Measurements from ENCODE around the gene PASK. TPM values are rescaled to one million over a fixed set of nuclear protein-coding genes. Genes with fewer than 3 reads are reported as not detected.

The PASK gene
- total RNA-seq, 1 experiment from 2014 or later = 51.6 TPM

GRCh38 chr2:241195506-241196130 is 46.3 kb upstream of the PASK start:
- no peak overlapping the region for H3K27ac ChIP-seq (ENCODE audit: low read length)
- no peaks in the 10 kb centered on the region for H3K9me3 ChIP-seq (ENCODE audit: control insufficient read depth, insufficient read depth, low read depth, low read length)
- no peak overlapping the region for H3K4me3 ChIP-seq (ENCODE audit: low read depth in 2 of 2, low read length in 2 of 2)
- TF ChIP-seq REST (IDR thresholded peaks at IDR 0.05; ENCODE audit: insufficient read depth in 1 of 2, low read depth in 2 of 2, low read length in 1 of 2) (no peak), POLR2AphosphoS5 (IDR thresholded peaks at IDR 0.05; ENCODE audit: low read depth, low read length) (no peak), SIN3A (IDR thresholded peaks at IDR 0.05; ENCODE audit: borderline replicate concordance, insufficient read depth, low read depth, low read length) (no peak), CTCF (IDR thresholded peaks at IDR 0.05) (no peak), TCF7L2 (IDR thresholded peaks at IDR 0.05; ENCODE audit: low read depth, low read length) (no peak)
- H3K36me3 ChIP-seq (ENCODE audit: control insufficient read depth, insufficient read depth, low read length) = no peaks in the 10 kb centered on the region
- intact Hi-C loops (cut with micrococcal nuclease; ENCODE audit: unreplicated experiment) = no loop called here
- DNase-seq (ENCODE audit: low read depth, low spot score) (no peak), ATAC-seq (no peak)
- no peaks in the 10 kb centered on the region for H3K4me1 ChIP-seq (ENCODE audit: control insufficient read depth, insufficient read depth, low read length)
- no peaks in the 10 kb centered on the region for H3K27me3 ChIP-seq (ENCODE audit: control insufficient read depth, insufficient read depth, low read length)
- in situ Hi-C loops (cut with HindIII; ENCODE audit: low pct_unique_long_range_greater_than_20kb, low sequenced_read_pairs) = no loop called here
- ChIA-PET POLR2A (no interaction called here), CTCF (no interaction called here)
- BruUV-seq (replicated peaks) = no TSS peak

- Histone ChIP-seq H3K36me3 (ENCODE audit: control insufficient read depth, insufficient read depth, low read length) (no peaks in the 10 kb centered on the region), H3K4me1 (ENCODE audit: control insufficient read depth, insufficient read depth, low read length) (no peaks in the 10 kb centered on the region), H3K27ac (ENCODE audit: low read length) (no peak overlapping the region), H3K9me3 (ENCODE audit: control insufficient read depth, insufficient read depth, low read depth, low read length) (no peaks in the 10 kb centered on the region), H3K27me3 (ENCODE audit: control insufficient read depth, insufficient read depth, low read length) (no peaks in the 10 kb centered on the region), H3K4me3 (ENCODE audit: low read depth in 2 of 2, low read length in 2 of 2) (no peak overlapping the region)
- CTCF ChIA-PET = no interaction called here
- in situ Hi-C loops (cut with HindIII; ENCODE audit: low pct_unique_long_range_greater_than_20kb, low sequenced_read_pairs) = no loop called here
- no peak for TF ChIP-seq SIN3A (IDR thresholded peaks at IDR 0.05; ENCODE audit: borderline replicate concordance, insufficient read depth, low read depth, low read length)
- no peak for TF ChIP-seq POLR2AphosphoS5 (IDR thresholded peaks at IDR 0.05; ENCODE audit: low read depth, low read length)
- POLR2A ChIA-PET = no interaction called here
- BruUV-seq (replicated peaks) = no TSS peak
- DNase-seq (ENCODE audit: low read depth, low spot score) (no peak), ATAC-seq (no peak)
- intact Hi-C loops (cut with micrococcal nuclease; ENCODE audit: unreplicated experiment) = no loop called here
Measured at GRCh38 chr2:241194811-241195210, 45.5 kb upstream of the PASK start.

- intact Hi-C loops (cut with micrococcal nuclease; ENCODE audit: unreplicated experiment) (no loop called here), in situ Hi-C loops (cut with HindIII; ENCODE audit: low pct_unique_long_range_greater_than_20kb, low sequenced_read_pairs) (no loop called here)
- Histone ChIP-seq H3K27ac (ENCODE audit: low read length) (no peak overlapping the region), H3K36me3 (ENCODE audit: control insufficient read depth, insufficient read depth, low read length) (no peaks in the 10 kb centered on the region), H3K9me3 (ENCODE audit: control insufficient read depth, insufficient read depth, low read depth, low read length) (no peaks in the 10 kb centered on the region), H3K27me3 (ENCODE audit: control insufficient read depth, insufficient read depth, low read length) (no peaks in the 10 kb centered on the region), H3K4me3 (ENCODE audit: low read depth in 2 of 2, low read length in 2 of 2) (no peak overlapping the region), H3K4me1 (ENCODE audit: control insufficient read depth, insufficient read depth, low read length) (no peaks in the 10 kb centered on the region; the same call in 1 of the 2 replicates)
- ATAC-seq = no peak
- ChIA-PET POLR2A (no interaction called here), CTCF (no interaction called here)
- BruUV-seq (replicated peaks) = no TSS peak
- no peak for TF ChIP-seq SIN3A (IDR thresholded peaks at IDR 0.05; ENCODE audit: borderline replicate concordance, insufficient read depth, low read depth, low read length)
- TF ChIP-seq TCF7L2 (IDR thresholded peaks at IDR 0.05; ENCODE audit: low read depth, low read length) = no peak
- no peak for TF ChIP-seq POLR2AphosphoS5 (IDR thresholded peaks at IDR 0.05; ENCODE audit: low read depth, low read length)
- no peak for TF ChIP-seq REST (IDR thresholded peaks at IDR 0.05; ENCODE audit: insufficient read depth in 1 of 2, low read depth in 2 of 2, low read length in 1 of 2)
- no peak for TF ChIP-seq CTCF (IDR thresholded peaks at IDR 0.05)
- no peak for DNase-seq (ENCODE audit: low read depth, low spot score)
Measured at GRCh38 chr2:241193271-241193670, 44.0 kb upstream of the PASK start.
